Smooth muscle cell (in vitro differentiated cells): ENCODE results near the gene RUNDC1. TPM values are rescaled to one million over a fixed set of nuclear protein-coding genes. Genes with fewer than 3 reads are reported as not detected.

Experiments
- DNase-seq: peaks from one replicate; lab custom pipeline; 2025; ENCODE audit not compliant: unreplicated experiment; lab: John Stamatoyannopoulos, UW
- H2AFZ ChIP-seq: fragments of 200-600 bp; sonication (generic); 2 replicates; pipeline ENCODE4 v1.6.0; 2016; ENCODE audit warnings: antibody characterized with exemption, low read depth, mild to moderate bottlenecking
- H3F3A ChIP-seq: fragments of 200-600 bp; sonication (generic); 2 replicates; pipeline ENCODE4 v1.6.0; 2017; ENCODE audit warnings: antibody characterized with exemption, low read depth
- H3K27ac ChIP-seq: fragments of 200-600 bp; sonication (generic); 2 replicates; pipeline ENCODE4 v1.5.1; 2016; ENCODE audit warnings: low read depth, mild to moderate bottlenecking
- H3K27me3 ChIP-seq: fragments of 200-600 bp; sonication (generic); 2 replicates; pipeline ENCODE4 v1.6.1; 2016; ENCODE audit warnings: low read depth, mild to moderate bottlenecking
- H3K36me3 ChIP-seq: fragments of 200-600 bp; sonication (generic); 2 replicates; pipeline ENCODE4 v1.5.1; 2016; ENCODE audit warnings: low read depth
- H3K4me1 ChIP-seq: fragments of 200-600 bp; sonication (generic); 2 replicates; pipeline ENCODE4 v1.5.1; 2016; ENCODE audit warnings: low read depth
- H3K4me2 ChIP-seq: fragments of 200-600 bp; sonication (generic); 2 replicates; pipeline ENCODE4 v1.6.0; 2016; ENCODE audit warnings: mild to moderate bottlenecking
- H3K4me3 ChIP-seq: fragments of 200-600 bp; sonication (generic); 2 replicates; pipeline ENCODE4 v1.5.1; 2016; ENCODE audit warnings: mild to moderate bottlenecking
- H3K79me2 ChIP-seq: fragments of 200-600 bp; sonication (generic); 2 replicates; pipeline ENCODE4 v1.6.0; 2016; ENCODE audit warnings: low read depth, mild to moderate bottlenecking
- H3K9ac ChIP-seq: fragments of 200-600 bp; sonication (generic); 2 replicates; pipeline ENCODE4 v1.6.0; 2016; ENCODE audit warnings: low read depth
- H3K9me3 ChIP-seq: fragments of 200-600 bp; sonication (generic); replicated peaks from 2 replicates; pipeline ENCODE4 v1.5.1; 2016; ENCODE audit warnings: low read depth
- H4K20me1 ChIP-seq: fragments of 200-600 bp; sonication (generic); 2 replicates; pipeline ENCODE4 v1.6.0; 2016; ENCODE audit warnings: low read depth
- WGBS: methylation state at CpG from one replicate; pipeline ENCODE4 v1.1.7; 2016; ENCODE audit warnings: low lambda C conversion rate; 5-methylcytosine and 5-hydroxymethylcytosine counted together
- polyA plus RNA-seq: library from polyadenylated mRNA; unstranded; fragments of >200 nt; fragmentation: Nextera tagmentation; extraction: Ambion mirVana; gene quantifications from 2 replicates; pipeline ENCODE4 v1.2.1, GENCODE V29; 2016
- total RNA-seq: library from RNA; depleted of rRNA; stranded (reverse); fragments of >200 nt; gene quantifications from 2 replicates; pipeline ENCODE4 v1.2.3, GENCODE V29; 2014
- TF ChIP-seq, protein P1 (sequence below): fragments of 200-600 bp; sonication (generic); IDR thresholded peaks from 2 replicates; pipeline ENCODE4 v1.5.1; 2017; ENCODE audit warnings: borderline replicate concordance, mild to moderate bottlenecking, antibody characterized with exemption; ENCODE audit not compliant: insufficient read depth, poor library complexity, severe bottlenecking

The RUNDC1 gene
- total and polyA plus RNA-seq, 2 experiments from 2014 or later, result 9.3 to 15.7 TPM

- H3K4me1 ChIP-seq, result no peaks in the 10 kb centered on the region
- no peaks in the 10 kb centered on the region for H3K79me2 ChIP-seq
- WGBS, result 75% methylated on average over 15 of the region's 15 CpGs
- H3K4me3 ChIP-seq, result no peak overlapping the region
- no peaks in the 10 kb centered on the region for H3K36me3 ChIP-seq
- H3K27me3 ChIP-seq, result no peaks in the 10 kb centered on the region
- H3K27ac ChIP-seq, result no peak overlapping the region
- no peaks in the 10 kb centered on the region for H3F3A ChIP-seq
- no peaks in the 10 kb centered on the region for H3K9me3 ChIP-seq
- TF ChIP-seq, protein P1, sequence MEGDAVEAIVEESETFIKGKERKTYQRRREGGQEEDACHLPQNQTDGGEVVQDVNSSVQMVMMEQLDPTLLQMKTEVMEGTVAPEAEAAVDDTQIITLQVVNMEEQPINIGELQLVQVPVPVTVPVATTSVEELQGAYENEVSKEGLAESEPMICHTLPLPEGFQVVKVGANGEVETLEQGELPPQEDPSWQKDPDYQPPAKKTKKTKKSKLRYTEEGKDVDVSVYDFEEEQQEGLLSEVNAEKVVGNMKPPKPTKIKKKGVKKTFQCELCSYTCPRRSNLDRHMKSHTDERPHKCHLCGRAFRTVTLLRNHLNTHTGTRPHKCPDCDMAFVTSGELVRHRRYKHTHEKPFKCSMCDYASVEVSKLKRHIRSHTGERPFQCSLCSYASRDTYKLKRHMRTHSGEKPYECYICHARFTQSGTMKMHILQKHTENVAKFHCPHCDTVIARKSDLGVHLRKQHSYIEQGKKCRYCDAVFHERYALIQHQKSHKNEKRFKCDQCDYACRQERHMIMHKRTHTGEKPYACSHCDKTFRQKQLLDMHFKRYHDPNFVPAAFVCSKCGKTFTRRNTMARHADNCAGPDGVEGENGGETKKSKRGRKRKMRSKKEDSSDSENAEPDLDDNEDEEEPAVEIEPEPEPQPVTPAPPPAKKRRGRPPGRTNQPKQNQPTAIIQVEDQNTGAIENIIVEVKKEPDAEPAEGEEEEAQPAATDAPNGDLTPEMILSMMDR, result no peak
- no peak overlapping the region for H3K9ac ChIP-seq
- no peak overlapping the region for H3K4me2 ChIP-seq
- peaks cover 10% of the 10 kb centered on the region for H4K20me1 ChIP-seq
- DNase-seq, result no peak
- no peak overlapping the region for H2AFZ ChIP-seq
Measured at GRCh38 chr17:43011728-43012472, 31.5 kb downstream of the RUNDC1 start.

DNA sequence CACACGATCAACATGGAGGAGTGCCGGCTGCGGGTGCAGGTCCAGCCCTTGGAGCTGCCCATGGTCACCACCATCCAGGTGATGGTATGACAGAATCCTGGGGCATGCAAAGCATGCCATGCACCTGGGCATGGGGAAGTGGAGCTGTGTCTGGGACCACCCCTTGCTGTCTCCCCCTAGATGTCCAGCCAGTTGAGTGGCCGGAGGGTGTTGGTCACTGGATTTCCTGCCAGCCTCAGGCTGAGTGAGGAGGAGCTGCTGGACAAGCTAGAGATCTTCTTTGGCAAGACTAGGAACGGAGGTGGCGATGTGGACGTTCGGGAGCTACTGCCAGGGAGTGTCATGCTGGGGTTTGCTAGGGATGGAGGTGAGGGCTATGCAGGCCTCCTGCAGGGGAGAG lies 32.9 kb downstream of the RUNDC1 start:
- H4K20me1 ChIP-seq, result peaks cover 20% of the 10 kb centered on the region
- no peaks in the 10 kb centered on the region for H3K36me3 ChIP-seq
- no peak overlapping the region for H3K9ac ChIP-seq
- H3K9me3 ChIP-seq, result no peaks in the 10 kb centered on the region
- no peak for DNase-seq
- no peak overlapping the region for H3K4me2 ChIP-seq
- no peaks in the 10 kb centered on the region for H3K4me1 ChIP-seq
- 93% methylated on average over 8 of the region's 8 CpGs for WGBS
- TF ChIP-seq, protein P1, result no peak
- H3F3A ChIP-seq, result no peaks in the 10 kb centered on the region
- no peak overlapping the region for H3K27ac ChIP-seq
- no peaks in the 10 kb centered on the region for H3K79me2 ChIP-seq
- H3K4me3 ChIP-seq, result no peak overlapping the region
- no peak overlapping the region for H2AFZ ChIP-seq
- H3K27me3 ChIP-seq, result no peaks in the 10 kb centered on the region

GRCh38 chr17:43014020-43014648 lies 33.8 kb downstream of the RUNDC1 start:
- no peak overlapping the region for H3K4me3 ChIP-seq
- no peak overlapping the region for H3K27ac ChIP-seq
- H3K4me1 ChIP-seq, result no peaks in the 10 kb centered on the region
- WGBS, result 88% methylated on average over 12 of the region's 12 CpGs
- no peak overlapping the region for H3K4me2 ChIP-seq
- H4K20me1 ChIP-seq, result peaks cover 28% of the 10 kb centered on the region
- TF ChIP-seq, protein P1, result no peak
- DNase-seq, result no peak
- H3K79me2 ChIP-seq, result peaks cover 2% of the 10 kb centered on the region
- H3K27me3 ChIP-seq, result no peaks in the 10 kb centered on the region
- H3K9me3 ChIP-seq, result no peaks in the 10 kb centered on the region
- H3F3A ChIP-seq, result no peaks in the 10 kb centered on the region
- H3K36me3 ChIP-seq, result no peaks in the 10 kb centered on the region
- no peak overlapping the region for H2AFZ ChIP-seq
- H3K9ac ChIP-seq, result no peak overlapping the region
